DOHH2 (cell line): Measurements from ENCODE around the gene NTRK1.
A peak's percentile ranks its signal among the peaks of the same experiment; 100 is the strongest.

Experiments used
- H3F3A ChIP-seq: fragments of 200-600 bp; sonication (generic), shearing (Covaris generic); 2 replicates; pipeline ENCODE4 v1.6.0; 2016; ENCODE audit warnings: antibody characterized with exemption, mild to moderate bottlenecking; ENCODE audit not compliant: control insufficient read depth, insufficient read depth
- H3K27ac ChIP-seq: fragments of 200-600 bp; sonication (generic); 2 replicates; pipeline ENCODE4 v1.5.1; 2014; ENCODE audit warnings: low read depth, mild to moderate bottlenecking, low read length, moderate library complexity
- H3K27me3 ChIP-seq: fragments of 200-600 bp; sonication (generic); 2 replicates; pipeline ENCODE4 v1.6.1; 2014; ENCODE audit warnings: mild to moderate bottlenecking, low read length, mixed read lengths; ENCODE audit not compliant: control insufficient read depth
- H3K36me3 ChIP-seq: fragments of 200-600 bp; sonication (generic); 2 replicates; pipeline ENCODE4 v1.6.1; 2014; ENCODE audit warnings: mild to moderate bottlenecking, low read length, moderate library complexity, mixed read lengths; ENCODE audit not compliant: control insufficient read depth
- H3K4me1 ChIP-seq: fragments of 200-600 bp; sonication (generic); 2 replicates; pipeline ENCODE4 v1.6.1; 2014; ENCODE audit warnings: mild to moderate bottlenecking, low read length, mixed read lengths; ENCODE audit not compliant: control insufficient read depth
- H3K4me2 ChIP-seq: fragments of 200-600 bp; sonication (generic); 2 replicates; pipeline ENCODE4 v1.6.0; 2014; ENCODE audit warnings: mild to moderate bottlenecking, low read length, moderate library complexity
- H3K4me3 ChIP-seq: fragments of 200-600 bp; sonication (generic); 2 replicates; pipeline ENCODE4 v1.5.1; 2014; ENCODE audit warnings: mild to moderate bottlenecking, low read length, mixed read lengths
- H3K79me2 ChIP-seq: fragments of 200-600 bp; sonication (generic); 2 replicates; pipeline ENCODE4 v1.6.1; 2014; ENCODE audit warnings: mild to moderate bottlenecking, low read length, mixed read lengths; ENCODE audit not compliant: control insufficient read depth
- H3K9me2 ChIP-seq: fragments of 200-600 bp; sonication (generic); replicated peaks from 2 replicates; pipeline ENCODE4 v1.6.1; 2014; ENCODE audit warnings: mild to moderate bottlenecking, low read length, mixed read lengths; ENCODE audit not compliant: control insufficient read depth
- H3K9me3 ChIP-seq: fragments of 200-600 bp; sonication (generic); 2 replicates; pipeline ENCODE4 v1.6.1; 2014; ENCODE audit warnings: antibody characterized with exemption, low read length, mixed read lengths; ENCODE audit not compliant: control insufficient read depth, insufficient read depth
- H4K20me1 ChIP-seq: fragments of 200-600 bp; sonication (generic); 2 replicates; pipeline ENCODE4 v1.6.0; 2014; ENCODE audit warnings: low read depth, mild to moderate bottlenecking, antibody characterized with exemption, low read length, moderate library complexity; ENCODE audit not compliant: control insufficient read depth, insufficient read depth
- EZH2phosphoT487 ChIP-seq: fragments of 200-600 bp; sonication (generic); IDR thresholded peaks from 2 replicates; pipeline ENCODE4 v1.6.1; 2017; ENCODE audit warnings: borderline replicate concordance, mild to moderate bottlenecking, antibody characterized with exemption, low read length, moderate library complexity, mixed read lengths
- TF ChIP-seq, protein P1 (sequence below): fragments of 200-600 bp; sonication (generic); IDR thresholded peaks from one replicate; pipeline ENCODE4 v1.5.1; 2014; ENCODE audit warnings: antibody characterized with exemption, mild to moderate bottlenecking, low read depth, low read length; ENCODE audit not compliant: poor library complexity, severe bottlenecking

NTRK1 gene

GRCh38 chr1:156889802-156890580 is 29.3 kb downstream of the NTRK1 start:
- H3K9me3 ChIP-seq: no peaks in the 10 kb centered on the region
- 0 out of 2 replicates have a peak, but pooled peaks cover 3% of the 10 kb centered on the region for H3K4me1 ChIP-seq
- TF ChIP-seq EZH2phosphoT487: no peak
- TF ChIP-seq, protein P1, sequence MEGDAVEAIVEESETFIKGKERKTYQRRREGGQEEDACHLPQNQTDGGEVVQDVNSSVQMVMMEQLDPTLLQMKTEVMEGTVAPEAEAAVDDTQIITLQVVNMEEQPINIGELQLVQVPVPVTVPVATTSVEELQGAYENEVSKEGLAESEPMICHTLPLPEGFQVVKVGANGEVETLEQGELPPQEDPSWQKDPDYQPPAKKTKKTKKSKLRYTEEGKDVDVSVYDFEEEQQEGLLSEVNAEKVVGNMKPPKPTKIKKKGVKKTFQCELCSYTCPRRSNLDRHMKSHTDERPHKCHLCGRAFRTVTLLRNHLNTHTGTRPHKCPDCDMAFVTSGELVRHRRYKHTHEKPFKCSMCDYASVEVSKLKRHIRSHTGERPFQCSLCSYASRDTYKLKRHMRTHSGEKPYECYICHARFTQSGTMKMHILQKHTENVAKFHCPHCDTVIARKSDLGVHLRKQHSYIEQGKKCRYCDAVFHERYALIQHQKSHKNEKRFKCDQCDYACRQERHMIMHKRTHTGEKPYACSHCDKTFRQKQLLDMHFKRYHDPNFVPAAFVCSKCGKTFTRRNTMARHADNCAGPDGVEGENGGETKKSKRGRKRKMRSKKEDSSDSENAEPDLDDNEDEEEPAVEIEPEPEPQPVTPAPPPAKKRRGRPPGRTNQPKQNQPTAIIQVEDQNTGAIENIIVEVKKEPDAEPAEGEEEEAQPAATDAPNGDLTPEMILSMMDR: peak; percentile 86
- H3K4me3 ChIP-seq: no peak overlapping the region
- H3F3A ChIP-seq: no peaks in the 10 kb centered on the region
- no peak overlapping the region for H3K27ac ChIP-seq
- H3K36me3 ChIP-seq: no peaks in the 10 kb centered on the region
- H3K4me2 ChIP-seq: no peak overlapping the region
- H4K20me1 ChIP-seq: no peaks in the 10 kb centered on the region
- peaks cover 41% of the 10 kb centered on the region for H3K27me3 ChIP-seq
- no peaks in the 10 kb centered on the region for H3K9me2 ChIP-seq
- H3K79me2 ChIP-seq: no peaks in the 10 kb centered on the region

- Histone ChIP-seq H3K27me3 (peaks cover 31% of the 10 kb centered on the region), H3K4me3 (no peak overlapping the region), H4K20me1 (0 out of 2 replicates have a peak, but pooled peaks cover 3% of the 10 kb centered on the region), H3K9me3 (no peaks in the 10 kb centered on the region), H3K36me3 (no peaks in the 10 kb centered on the region), H3K4me2 (peak overlapping the region; percentile 35), H3K4me1 (0 out of 2 replicates have a peak, but pooled peaks cover 3% of the 10 kb centered on the region), H3K27ac (no peak overlapping the region), H3F3A (no peaks in the 10 kb centered on the region), H3K9me2 (no peaks in the 10 kb centered on the region), H3K79me2 (no peaks in the 10 kb centered on the region)
- no peak; the same call in 1 of the 2 replicates for TF ChIP-seq EZH2phosphoT487
- TF ChIP-seq, protein P1: peak; percentile 84
These were observed 31.8 kb downstream of the NTRK1 start for GRCh38 chr1:156892190-156893047.

DNA sequence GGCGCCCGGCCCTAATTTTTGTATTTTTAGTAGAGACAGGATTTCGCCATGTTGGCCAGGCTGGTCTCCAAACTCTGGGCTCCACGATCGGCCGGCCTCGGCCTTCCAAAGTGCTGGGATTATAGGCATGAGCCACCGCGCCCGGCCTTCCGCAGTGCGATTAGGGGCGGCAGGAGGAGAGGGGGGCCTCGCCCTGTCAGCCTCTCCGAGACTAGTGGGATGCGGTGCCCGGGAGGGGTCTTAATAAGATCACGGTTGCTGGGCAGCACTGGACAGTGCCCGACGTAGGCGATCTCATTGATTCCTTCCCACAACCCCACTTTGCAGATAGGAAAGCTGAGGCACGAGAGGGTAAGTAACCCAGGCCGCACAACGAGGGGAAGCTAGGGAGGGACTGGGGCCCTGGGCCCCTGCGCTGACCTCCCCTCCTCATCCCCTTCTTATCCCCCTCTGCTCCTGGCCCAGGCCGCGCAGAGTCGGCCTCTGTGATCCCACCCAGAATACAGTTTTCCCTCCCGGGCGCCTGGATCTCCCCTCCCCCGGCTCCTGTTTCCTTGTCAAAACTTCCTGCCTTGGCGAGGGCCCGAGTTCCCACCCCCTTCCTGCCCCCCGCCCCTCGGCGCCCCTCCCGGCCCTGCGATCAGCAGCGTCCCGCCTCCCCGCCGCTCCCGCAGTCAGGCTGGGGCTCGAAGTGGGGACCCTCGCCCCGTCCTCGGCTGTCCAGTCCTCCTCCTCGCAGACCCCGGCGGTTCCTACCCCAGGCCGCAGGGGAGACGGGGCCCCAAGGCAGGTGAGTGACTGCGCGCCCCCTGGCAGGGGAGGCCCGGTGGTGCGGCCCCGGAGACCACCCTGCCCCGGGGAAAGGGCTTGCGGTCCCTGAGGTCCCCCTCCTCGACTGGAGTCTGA is 32.6 kb downstream of the NTRK1 start, which contains the start of gene PEAR1:
TSS of gene PEAR1 (plus strand) at position 671 of the 906 bp plus-strand sequence. CDS start 10,209 bp downstream, outside the sequence.
- TF ChIP-seq, protein P1: no peak
- no peak for TF ChIP-seq EZH2phosphoT487
- Histone ChIP-seq H3K27me3 (peaks cover 38% of the 10 kb centered on the region), H3F3A (no peaks in the 10 kb centered on the region), H3K36me3 (no peaks in the 10 kb centered on the region), H3K9me2 (no peaks in the 10 kb centered on the region), H3K79me2 (no peaks in the 10 kb centered on the region), H3K4me3 (no peak within 1 kb of the TSS), H3K4me1 (0 out of 2 replicates have a peak, but pooled peaks cover 3% of the 10 kb centered on the region), H3K27ac (no peak within 1 kb of the TSS), H3K4me2 (peak within 1 kb of the TSS; percentile 35), H3K9me3 (no peaks in the 10 kb centered on the region), H4K20me1 (0 out of 2 replicates have a peak, but pooled peaks cover 3% of the 10 kb centered on the region)
